ENCODE results near the gene PCBP4.

GRCh38 chr3:51961011-51961410, 6.2 kb downstream of the PCBP4 start:
- TF ChIP-seq POLR2A (IDR thresholded peaks at IDR 0.05), result no peak
- TF ChIP-seq CTCF (IDR thresholded peaks at IDR 0.05), result no peak
